Activated T-cell treated with anti-CD3 and anti-CD28 coated beads for 24 hours (primary cell): ENCODE data around the gene CHST7.

Source experiments
- DNase-seq: peaks from one replicate; pipeline ENCODE4 v3.0.0-alpha.2; 2020; ENCODE audit warnings: low read depth

Gene CHST7

DNA sequence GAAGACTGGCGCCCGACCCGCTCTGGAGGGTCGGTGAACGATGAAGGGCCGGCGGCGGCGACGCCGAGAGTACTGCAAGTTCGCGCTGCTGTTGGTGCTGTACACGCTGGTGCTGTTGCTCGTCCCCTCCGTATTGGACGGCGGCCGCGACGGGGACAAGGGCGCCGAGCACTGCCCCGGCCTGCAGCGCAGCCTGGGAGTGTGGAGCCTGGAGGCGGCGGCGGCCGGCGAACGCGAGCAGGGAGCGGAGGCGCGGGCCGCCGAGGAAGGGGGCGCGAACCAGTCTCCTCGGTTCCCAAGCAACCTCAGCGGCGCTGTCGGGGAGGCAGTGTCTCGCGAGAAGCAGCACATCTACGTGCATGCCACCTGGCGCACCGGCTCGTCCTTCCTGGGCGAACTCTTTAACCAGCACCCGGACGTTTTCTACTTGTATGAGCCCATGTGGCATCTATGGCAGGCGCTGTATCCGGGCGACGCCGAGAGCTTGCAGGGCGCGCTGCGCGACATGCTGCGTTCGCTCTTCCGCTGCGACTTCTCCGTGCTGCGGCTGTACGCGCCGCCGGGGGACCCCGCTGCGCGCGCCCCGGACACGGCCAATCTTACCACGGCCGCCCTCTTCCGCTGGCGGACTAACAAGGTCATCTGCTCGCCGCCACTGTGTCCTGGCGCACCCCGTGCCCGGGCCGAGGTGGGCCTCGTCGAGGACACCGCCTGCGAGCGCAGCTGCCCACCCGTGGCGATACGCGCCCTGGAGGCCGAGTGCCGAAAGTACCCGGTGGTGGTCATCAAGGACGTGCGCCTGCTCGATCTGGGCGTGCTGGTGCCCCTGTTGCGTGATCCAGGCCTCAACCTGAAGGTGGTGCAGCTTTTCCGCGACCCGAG is 568 bp downstream of the CHST7 start:
- DNase-seq, result no peak

DNA sequence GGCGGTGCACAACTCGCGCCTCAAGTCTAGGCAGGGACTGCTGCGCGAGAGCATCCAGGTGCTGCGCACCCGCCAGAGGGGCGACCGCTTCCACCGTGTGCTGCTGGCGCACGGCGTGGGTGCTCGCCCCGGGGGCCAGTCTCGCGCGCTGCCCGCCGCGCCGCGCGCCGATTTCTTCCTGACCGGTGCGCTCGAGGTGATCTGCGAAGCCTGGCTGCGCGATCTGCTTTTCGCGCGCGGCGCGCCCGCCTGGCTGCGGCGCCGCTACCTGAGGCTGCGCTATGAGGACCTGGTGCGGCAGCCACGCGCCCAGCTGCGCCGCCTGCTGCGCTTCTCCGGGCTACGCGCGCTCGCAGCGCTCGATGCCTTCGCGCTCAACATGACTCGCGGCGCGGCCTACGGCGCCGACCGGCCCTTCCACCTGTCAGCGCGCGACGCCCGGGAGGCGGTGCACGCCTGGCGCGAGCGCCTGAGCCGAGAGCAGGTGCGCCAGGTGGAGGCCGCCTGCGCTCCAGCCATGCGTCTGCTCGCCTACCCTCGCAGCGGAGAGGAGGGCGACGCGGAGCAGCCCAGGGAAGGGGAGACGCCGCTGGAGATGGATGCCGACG is 1.3 kb downstream of the CHST7 start:
- no peak for DNase-seq

DNA sequence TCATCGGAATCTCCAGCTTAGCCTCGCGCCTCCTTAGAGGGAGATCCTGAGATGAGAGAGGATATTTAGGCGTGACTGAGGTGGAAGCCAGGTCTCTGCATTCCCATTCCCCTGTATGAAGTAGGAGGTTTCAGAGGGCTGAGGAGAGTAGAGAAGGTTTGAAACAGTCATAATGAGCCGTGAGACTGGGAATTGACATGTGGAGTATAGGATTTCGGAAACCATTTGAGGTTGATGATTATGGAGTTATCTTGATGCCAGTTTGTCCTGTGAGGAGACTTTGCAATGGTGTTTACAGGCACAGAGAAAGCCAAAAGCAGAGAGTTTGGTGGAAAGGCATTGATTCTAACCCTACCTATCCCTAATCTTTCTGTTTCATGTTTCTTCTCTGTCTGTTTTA is 2.0 kb downstream of the CHST7 start:
- no peak for DNase-seq

DNA sequence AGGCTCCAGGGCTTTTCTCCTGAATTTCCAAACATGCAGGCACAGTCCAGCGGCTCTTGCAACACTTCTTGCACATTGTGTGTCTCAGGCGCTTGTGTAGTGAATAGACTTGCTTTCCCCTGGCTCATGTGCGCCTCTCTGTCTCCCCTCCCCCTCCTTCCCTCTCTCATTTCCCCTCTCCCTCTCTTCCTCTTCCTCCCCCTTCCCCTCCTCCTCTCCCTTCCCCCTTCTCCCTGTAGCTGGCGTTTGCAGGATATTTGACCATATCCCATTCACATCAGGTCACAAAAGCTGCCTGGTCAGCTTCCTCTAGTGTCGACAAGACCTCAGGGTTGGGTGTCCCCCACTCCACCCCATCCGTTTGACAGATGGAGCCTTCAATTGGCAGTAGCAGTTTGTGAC is 2.4 kb downstream of the CHST7 start:
- no peak for DNase-seq

DNA sequence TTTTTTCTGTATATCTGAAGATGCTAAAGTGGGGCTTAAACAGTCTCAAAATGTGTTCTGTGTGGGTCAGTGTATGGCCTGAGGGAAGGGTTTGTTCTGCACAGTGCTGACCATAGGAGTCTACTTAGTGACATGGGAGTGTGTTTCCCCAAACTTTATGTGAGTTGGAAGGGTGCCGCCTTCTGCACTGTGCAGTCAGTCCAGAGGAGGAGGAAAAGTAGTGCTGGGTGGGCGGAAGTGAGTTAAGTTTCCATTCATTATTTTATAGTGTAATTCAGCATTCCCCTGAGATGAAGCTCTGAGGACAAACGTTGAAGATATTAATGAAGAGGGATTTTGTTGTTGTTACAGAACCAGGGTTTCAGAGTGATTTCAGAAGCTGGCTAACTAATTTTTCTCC is 2.9 kb downstream of the CHST7 start:
- DNase-seq, result no peak

DNA sequence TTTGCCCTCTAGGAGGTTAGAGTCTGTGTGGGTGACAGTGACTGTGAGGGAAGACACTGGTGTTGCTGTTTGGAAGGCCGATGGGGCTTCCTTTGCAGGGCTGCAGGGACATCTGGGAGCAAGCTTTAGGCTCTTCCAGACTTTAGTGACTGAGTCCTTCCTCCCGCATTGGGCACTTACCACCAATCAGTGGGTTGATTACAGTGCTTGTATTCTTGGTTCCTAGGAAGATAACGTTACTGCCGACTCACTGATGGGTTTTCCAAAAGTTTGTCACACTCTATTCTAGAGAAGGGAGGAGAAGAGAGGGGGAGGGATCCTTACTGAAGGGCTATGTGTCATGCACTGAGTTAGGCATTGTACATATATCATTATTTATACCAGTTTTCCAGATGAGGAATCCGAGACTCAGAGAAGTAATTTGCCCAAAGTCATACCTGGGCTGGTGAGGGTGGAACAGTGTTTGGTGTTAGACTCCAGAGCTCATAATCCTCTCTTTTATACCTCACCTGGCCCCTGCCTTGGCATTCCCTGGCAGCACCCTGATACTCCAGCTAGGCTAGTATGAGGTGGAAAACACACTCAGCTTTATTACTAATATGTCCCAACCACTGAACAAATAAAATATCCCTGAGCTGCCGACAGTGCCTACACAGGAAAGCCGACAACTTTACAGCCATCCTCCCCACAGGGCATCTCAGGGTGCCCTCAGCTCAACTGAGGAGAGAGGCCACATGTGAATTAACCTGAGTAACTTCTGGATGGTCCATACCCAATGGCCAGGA is 3.8 kb downstream of the CHST7 start:
- DNase-seq, result no peak

DNA sequence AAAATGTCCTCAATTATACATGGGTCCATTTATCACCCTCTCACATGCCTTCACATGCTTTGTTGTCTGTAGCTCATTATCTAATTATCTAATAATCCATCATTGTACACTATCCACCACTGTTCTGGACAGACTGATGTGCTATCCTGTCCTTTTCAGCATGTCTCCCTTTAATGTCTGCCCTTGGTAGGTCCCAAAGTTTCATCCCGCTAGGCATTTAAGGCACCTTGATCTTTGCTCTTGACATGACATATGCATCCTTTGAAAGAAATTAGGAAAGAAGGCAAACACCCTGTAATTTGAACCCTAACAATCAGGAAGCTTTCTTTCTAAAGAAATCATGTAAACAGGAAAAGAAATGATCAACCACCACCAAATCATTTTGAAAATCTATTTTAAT is 5.7 kb downstream of the CHST7 start:
- DNase-seq, result no peak

DNA sequence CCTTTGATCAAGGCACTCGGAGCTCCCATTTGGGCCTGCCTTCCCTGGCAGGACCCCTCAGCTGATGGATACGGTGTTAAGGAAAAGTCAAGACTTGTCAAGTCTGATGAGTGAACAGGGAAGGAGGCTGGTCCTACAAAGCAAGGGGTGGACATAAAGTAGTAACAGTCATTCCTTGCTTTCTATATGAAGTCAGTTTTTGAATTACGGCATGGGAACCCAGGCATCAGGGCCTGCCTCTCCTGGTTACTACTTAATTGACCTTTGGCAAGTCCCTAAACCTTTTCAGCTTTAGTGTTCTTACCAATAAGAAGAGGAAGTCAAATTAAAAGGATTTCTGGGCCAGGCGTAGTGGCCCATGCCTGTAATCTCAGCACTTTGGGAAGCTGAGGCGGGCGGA is 7.0 kb downstream of the CHST7 start:
- no peak for DNase-seq

DNA sequence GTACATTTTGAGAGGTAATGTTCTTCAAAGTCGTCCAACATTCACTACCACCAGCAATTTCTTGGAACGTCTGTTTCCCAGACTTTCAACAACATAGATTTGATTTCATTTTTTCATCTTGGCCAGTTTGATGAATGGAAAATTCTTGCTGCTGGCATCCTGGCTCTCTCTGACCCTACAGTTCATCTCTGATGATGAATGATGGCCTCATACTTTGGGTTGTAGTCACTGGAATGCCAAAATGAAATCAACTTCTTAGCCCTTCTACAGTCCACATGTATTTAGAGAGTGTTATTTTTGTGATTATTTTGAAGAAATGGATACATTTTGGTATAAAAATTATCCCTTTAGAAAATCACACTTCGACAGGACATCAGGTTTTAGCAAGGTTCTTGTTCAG is 8.8 kb downstream of the CHST7 start:
- no peak for DNase-seq

DNA sequence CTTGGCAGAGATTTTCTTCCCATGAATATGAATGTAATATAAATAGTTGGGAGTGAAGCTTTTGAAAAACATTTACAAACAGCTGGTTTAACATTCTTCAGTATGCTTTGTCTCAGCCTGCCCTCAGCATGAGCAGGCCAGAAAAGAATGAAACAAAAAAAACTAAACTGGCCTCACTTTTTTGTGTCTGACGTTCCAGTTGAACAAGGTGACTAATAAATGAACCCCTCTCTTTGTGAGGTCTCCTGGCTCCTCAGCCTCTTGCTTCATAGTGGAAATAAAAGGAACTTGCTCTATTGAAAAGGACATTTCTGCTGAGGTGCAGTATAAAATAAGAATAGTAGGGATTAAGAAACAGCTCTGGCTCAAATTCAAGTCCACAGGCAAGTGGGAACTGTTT is 9.4 kb downstream of the CHST7 start:
- no peak for DNase-seq

DNA sequence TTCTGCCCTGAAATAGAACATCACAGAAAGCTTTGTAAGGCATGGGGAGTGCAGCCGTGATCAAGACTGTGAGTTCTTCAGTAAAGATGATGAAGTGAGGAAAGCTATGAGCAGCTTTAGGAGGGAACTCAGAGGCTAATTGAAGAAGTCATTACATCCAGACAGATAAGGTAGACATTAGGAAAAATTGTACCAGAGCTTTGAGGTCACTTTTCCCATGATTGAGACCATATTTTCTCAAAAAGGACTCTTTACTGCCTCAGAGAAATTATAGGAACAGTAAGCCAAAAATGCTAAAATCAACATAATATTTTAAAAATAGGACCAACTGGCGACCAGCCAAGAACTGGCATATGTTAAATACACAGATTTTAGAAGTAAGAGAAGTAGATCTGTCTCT is 11.2 kb downstream of the CHST7 start:
- DNase-seq, result no peak

DNA sequence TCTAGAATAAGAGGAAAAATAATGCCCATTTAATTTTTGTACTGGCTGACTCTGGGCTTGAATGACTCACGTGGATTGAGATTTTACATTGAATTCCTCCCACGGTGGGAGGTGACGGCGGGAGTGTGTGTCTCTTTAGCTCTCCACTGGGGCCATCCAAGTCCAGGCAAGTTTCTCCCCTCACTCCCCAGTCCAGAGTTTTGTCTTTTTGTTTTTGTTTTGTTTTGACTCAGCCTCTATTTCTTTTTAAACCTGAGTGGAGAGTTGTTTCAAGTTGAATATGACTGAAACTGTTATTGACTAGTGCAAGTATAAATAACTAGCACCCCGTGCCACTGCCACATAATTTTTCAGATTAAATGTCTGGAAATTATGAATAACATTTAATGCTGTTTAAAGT is 13.6 kb downstream of the CHST7 start:
- no peak for DNase-seq

DNA sequence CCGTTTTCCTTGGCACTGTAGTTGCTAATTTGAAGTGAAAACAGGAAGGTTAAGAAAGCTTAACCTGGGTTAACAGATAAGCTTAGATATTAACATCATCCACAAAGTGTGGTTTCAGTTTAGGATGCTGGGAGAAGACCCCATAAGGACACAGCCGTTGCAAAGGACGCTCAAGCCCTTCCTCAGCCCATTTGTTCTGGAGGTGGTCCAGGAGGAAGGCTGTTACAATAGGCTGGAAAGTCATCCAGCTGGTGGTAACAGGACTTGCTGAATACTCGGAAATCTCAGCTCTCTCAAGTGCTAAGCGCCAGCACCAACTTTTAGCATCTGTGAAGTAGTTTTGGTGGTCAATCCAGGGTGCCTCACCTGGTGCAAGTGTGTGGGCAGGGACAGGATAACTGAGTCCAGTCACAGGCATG is 14.2 kb downstream of the CHST7 start:
- no peak for DNase-seq

DNA sequence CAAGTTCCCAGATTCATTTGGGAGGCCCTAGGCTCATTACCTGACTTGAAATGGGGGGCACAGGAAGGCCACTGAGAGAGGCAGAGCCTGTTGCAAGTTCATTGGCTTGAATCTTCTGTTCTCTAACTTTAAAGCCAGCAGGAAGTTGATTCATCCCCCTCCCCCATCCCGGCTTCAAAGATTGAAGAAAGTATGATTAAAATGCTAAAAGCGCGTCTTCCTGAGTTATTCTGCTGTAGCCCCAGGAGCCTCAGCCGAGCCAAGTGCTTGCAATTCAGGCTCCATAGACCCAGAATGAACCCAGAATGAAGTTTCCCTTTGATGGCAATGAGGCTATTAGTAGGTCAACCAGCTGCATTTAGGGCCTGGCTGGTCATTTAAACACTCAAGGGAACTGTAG is 14.7 kb downstream of the CHST7 start:
- DNase-seq, result no peak

DNA sequence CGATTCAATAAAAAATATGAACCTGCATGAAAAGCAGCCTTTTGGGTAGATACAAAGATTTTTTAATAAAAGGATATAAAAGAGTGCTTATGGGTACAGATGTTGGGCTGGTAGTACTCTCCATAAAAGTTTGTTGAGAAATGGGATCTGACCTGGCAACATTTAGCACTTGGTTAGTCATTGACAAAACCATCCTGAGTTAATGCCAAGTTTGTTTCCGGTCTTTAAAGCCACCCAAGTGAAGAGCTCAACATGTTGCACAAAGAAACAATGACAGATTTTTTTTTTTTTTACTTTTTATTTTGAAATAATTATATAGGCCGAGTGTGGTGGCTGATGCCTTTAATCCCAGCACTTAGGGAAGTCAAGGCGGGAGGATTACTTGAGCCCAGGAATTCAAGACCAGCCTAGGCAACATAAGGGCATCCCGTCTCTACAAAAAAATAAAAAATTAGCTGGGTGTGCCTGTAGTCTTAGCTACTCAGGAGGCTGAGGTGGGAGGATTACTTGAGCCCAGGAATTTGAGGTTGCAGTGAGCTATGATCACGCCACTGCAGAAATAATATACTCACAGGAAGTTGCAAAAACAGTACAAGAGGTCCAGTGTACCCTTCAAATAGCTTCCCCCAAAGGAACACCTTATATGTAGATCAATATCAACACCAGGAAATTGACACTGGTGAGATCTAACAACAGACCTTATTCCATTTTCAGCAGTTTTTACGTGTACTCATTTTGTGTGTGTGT is 16.6 kb downstream of the CHST7 start:
- DNase-seq, result no peak

DNA sequence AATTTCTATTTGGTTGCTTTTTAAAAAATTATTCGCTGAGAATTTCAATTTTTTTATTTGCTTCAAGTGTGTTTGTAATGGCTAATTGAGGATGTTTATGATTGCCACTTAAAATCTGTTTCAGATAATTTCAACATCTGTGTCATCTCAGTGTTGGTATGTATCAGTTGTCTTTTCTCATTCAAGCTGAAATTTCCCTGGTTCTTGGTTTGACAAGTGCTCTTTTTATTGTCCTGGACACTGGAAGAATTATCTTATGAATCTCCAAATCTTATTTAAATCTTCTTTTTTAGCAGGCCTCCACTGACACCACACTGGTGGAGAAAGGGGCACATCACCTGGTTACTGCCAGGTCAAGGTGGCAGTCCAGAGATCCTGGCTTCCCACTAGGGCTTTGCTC is 21.5 kb downstream of the CHST7 start:
- DNase-seq, result no peak

DNA sequence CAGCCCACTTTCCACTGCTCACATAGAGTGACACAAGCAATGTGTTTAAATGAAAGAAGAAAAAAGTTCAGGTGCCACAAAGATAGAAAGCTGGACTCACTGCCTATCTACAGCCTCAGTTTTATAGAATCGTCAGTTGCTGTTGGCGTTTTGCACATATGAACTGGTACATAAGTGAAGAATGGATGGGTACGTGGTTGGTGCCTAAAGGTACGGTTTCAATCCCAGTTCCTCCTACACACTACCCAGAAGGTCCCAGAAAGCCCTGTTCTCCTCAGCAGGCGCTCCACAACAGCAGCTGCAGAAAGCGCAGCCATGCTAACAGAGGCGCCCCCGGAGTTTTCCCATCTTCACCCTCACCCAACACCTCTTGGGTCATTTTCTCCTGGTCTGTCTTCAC is 23.6 kb downstream of the CHST7 start:
- no peak for DNase-seq

DNA sequence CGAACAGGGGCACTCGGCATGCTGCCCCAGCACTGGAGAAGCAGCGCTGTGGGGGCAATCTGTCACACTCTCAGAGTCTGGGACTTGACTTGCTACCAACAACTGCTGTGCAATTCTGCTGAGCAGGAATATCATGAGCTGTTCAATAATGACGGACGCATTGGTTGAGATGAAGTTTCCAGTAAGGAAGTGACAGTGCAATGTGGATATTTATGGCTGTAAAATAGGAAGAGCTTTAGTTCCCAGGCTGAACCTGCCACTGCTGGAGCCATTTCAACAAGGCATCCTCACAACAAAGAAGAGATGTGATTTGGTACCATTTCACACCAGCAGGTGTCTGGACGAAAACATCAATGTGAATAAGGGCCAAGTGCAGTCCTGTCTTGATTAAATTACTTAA is 24.2 kb downstream of the CHST7 start:
- DNase-seq, result no peak

DNA sequence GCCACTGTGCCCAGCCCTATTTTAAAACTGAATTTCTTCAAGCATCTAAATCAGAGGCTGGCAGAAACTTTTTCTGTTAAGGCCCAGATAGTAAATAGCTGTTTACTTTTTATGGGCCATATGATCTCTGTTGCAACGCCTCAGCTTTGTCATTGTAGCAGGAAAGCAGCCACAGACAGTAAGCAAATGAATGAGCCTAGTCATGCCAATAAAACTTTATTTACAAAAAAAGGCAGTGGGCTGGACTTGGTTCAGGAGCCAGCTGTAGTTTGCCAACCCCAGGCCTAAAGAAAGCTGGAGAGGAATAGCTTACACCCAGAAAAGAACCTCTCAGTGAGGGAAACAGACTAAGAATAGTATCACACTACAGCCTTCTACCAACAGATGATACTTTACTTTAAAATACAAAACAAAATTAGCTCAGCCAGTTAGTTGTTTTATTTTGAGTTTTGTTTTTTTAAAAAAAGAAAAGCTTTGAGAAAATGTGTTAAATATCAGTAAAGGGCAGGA is 25.5 kb downstream of the CHST7 start:
- DNase-seq, result no peak

DNA sequence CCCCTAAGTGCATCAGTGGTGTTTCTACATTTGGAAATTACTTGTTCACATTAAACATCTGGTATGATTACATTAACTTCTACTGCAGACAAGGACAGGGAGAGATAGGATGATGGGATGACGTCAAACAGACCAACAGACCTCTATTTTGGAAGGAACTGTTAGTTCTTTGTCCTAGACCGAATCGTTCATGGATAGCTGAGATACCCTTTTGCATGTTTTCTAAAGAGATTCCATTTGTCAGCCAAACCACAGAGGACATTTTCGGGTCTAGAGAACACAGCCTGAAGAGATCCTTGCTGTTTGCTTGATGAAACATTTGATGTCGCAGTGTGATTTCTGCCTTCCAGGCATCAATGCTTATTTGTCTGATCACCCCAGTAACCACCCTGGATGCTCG is 27.7 kb downstream of the CHST7 start:
- DNase-seq, result no peak

DNA sequence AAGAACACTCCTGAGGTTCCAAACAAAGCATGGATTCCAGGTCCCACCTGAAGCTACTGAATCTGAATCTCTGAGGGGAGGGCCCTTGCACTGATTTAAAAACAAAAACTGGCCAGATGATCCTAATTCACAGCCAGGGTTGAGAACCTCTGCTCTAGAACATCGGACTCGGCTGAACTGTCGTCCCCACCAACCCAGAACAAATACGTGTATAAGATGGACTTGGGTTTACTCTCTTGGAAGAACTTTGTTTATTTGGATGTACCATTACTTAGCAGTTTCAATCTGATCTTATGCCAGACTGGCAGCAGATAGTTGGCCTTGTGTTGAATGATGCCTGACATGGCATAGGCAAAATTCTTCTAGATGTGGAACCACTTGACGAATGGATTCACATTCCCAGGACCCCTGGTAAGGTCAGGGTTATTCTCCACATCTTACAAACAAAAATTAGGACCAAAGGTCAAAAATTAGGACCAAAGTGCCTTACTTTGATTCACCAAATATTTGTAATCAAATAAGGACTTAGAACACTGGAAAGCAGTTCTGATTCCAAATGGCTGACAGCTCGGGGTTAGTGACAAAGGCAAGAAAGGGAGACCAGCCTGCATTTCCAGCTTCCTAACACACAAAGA is 29.0 kb downstream of the CHST7 start:
- DNase-seq, result no peak

DNA sequence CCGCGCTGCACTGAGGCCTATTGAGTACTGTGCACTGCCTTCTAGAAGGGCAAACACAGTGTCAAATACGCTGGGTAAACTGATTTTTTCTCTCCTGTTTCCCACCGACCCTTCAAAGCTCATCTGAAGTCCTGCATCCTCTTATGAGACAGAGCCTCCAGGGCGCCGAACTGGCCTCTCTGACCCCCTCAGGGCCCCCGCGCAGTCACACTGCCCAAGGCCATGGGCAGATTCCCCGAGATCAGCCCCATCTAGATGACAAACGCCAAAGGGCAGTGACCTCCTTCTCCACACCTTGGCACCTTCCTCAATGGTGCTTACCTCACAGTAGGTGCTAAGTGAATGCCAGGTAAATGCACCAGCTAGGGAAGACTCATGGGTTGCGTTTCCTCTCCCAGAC is 34.4 kb downstream of the CHST7 start:
- DNase-seq, result no peak
